HepG2 (cell line): Measurements from ENCODE around the gene NEAT1. TPM values are rescaled to one million over a fixed set of nuclear protein-coding genes. Genes with fewer than 3 reads are reported as not detected.

Experiments used
- ELF1 ChIP-seq: sonication (generic); formaldehyde crosslinking; IDR thresholded peaks from 2 replicates; pipeline ENCODE4 v1.4.0; 2020; ENCODE audit warnings: missing genetic modification reagents
- FOSL1 ChIP-seq: sonication (generic); formaldehyde crosslinking; IDR thresholded peaks from 2 replicates; pipeline ENCODE4 v1.9.0; 2021; ENCODE audit warnings: missing genetic modification reagents, borderline replicate concordance
- FOSL2 ChIP-seq: sonication (generic); formaldehyde crosslinking; IDR thresholded peaks from 2 replicates; pipeline ENCODE4 v1.4.0; 2020; ENCODE audit warnings: missing genetic modification reagents
- GATA4 ChIP-seq: sonication (generic); IDR thresholded peaks from 2 replicates; pipeline ENCODE4 v1.6.1; 2016; ENCODE audit warnings: antibody characterized with exemption, low read depth, borderline replicate concordance
- HNRNPL ChIP-seq: fragments of 200-400 bp; formaldehyde crosslinking; IDR thresholded peaks from 2 replicates; pipeline ENCODE4 v1.6.1; 2017; ENCODE audit warnings: mild to moderate bottlenecking, low read depth, low read length
- HOXA3 ChIP-seq: sonication (generic); formaldehyde crosslinking; IDR thresholded peaks from 2 replicates; pipeline ENCODE4 v1.5.0; 2020; ENCODE audit warnings: missing genetic modification reagents
- MED1 ChIP-seq: sonication (generic); formaldehyde crosslinking; IDR thresholded peaks from 2 replicates; pipeline ENCODE4 v1.4.0; 2020; ENCODE audit warnings: missing genetic modification reagents
- MXD1 ChIP-seq: sonication (generic); formaldehyde crosslinking; IDR thresholded peaks from 2 replicates; pipeline ENCODE4 v1.4.0; 2020; ENCODE audit warnings: mild to moderate bottlenecking, missing genetic modification reagents
- MYC ChIP-seq: sonication (generic); formaldehyde crosslinking; IDR thresholded peaks from 2 replicates; pipeline ENCODE4 v1.9.0; 2021; ENCODE audit warnings: missing genetic modification reagents, borderline replicate concordance
- PAXIP1 ChIP-seq: sonication (generic); formaldehyde crosslinking; conservative IDR thresholded peaks from 2 replicates; pipeline ENCODE4 v1.4.0; 2020; ENCODE audit warnings: mild to moderate bottlenecking, missing genetic modification reagents, moderate library complexity
- POLR2G ChIP-seq: fragments of 200-400 bp; formaldehyde crosslinking; IDR thresholded peaks from 2 replicates; pipeline ENCODE4 v1.6.1; 2018; ENCODE audit warnings: mild to moderate bottlenecking, low read depth, low read length, moderate library complexity
- RFX5 ChIP-seq: IDR thresholded peaks from 2 replicates; pipeline ENCODE4 v1.6.1; 2011; ENCODE audit warnings: low read depth, low read length, improper control_type of control experiment
- XRCC5 ChIP-seq: fragments of 200-400 bp; formaldehyde crosslinking; optimal IDR thresholded peaks from 2 replicates; pipeline ENCODE3; 2017; ENCODE audit warnings: mild to moderate bottlenecking, low read length
- ZFX ChIP-seq: sonication (generic); formaldehyde crosslinking; IDR thresholded peaks from 2 replicates; pipeline ENCODE4 v1.4.0; 2020; ENCODE audit warnings: mild to moderate bottlenecking, low read depth, missing genetic modification reagents, moderate library complexity
- ZNF598 ChIP-seq: sonication (generic); formaldehyde crosslinking; IDR thresholded peaks from 2 replicates; pipeline ENCODE4 v1.5.1; 2020; ENCODE audit warnings: mild to moderate bottlenecking, missing genetic modification reagents, borderline replicate concordance
- ZNF782 ChIP-seq: sonication (generic); formaldehyde crosslinking; IDR thresholded peaks from 2 replicates; pipeline ENCODE4 v1.4.0; 2020; ENCODE audit warnings: missing genetic modification reagents, mild to moderate bottlenecking, borderline replicate concordance
- ZSCAN12 ChIP-seq: sonication (generic); formaldehyde crosslinking; IDR thresholded peaks from 2 replicates; pipeline ENCODE4 v1.9.0; 2021; ENCODE audit warnings: mild to moderate bottlenecking, missing genetic modification reagents
- polyA plus RNA-seq, 8 experiments: library from polyadenylated mRNA; depleted of rRNA in 3 of 8; stranded (reverse) in 7 of 8; unstranded in 1 of 8; fragments of >200 nt; fragmentation: Illumina TruSeq in 4 of 8; extraction: Trizol in 4 of 8; gene quantifications; 2 replicates each; pipeline versions ENCODE4 v1.2.1 to v1.2.3, GENCODE V29; 2011 to 2016; ENCODE audit warnings: low read depth in 4 of 8, missing spikeins in 1 of 8, mixed read lengths in 1 of 8; ENCODE audit not compliant: insufficient read depth in 1 of 8
- total RNA-seq, 5 experiments: library from RNA; depleted of rRNA; stranded (reverse); fragments of >200 nt; fragmentation: Illumina TruSeq; extraction: Trizol; gene quantifications; 2 replicates each; pipeline ENCODE4 v1.2.3, GENCODE V29; 2016; ENCODE audit warnings: low read depth in 1 of 5
- TF ChIP-seq, protein P1 (sequence below): IDR thresholded peaks from 2 replicates; pipeline ENCODE4 v1.6.1; 2016; ENCODE audit warnings: low read depth, missing genetic modification reagents, missing compliant biosample characterization
- TF ChIP-seq, protein P2 (sequence below): sonication (generic); formaldehyde crosslinking; IDR thresholded peaks from 2 replicates; pipeline ENCODE4 v1.4.0; 2020; ENCODE audit warnings: missing genetic modification reagents

NEAT1 gene
- total and polyA plus RNA-seq, 2 of the 13 experiments (the other 11 are each of a cell fraction or from before 2014, with no cell fraction given), result 20.5 to 41.2 TPM

GRCh38 chr11:65491614-65492386, 69.2 kb downstream of the NEAT1 start (continued):
- TF ChIP-seq, protein P1, sequence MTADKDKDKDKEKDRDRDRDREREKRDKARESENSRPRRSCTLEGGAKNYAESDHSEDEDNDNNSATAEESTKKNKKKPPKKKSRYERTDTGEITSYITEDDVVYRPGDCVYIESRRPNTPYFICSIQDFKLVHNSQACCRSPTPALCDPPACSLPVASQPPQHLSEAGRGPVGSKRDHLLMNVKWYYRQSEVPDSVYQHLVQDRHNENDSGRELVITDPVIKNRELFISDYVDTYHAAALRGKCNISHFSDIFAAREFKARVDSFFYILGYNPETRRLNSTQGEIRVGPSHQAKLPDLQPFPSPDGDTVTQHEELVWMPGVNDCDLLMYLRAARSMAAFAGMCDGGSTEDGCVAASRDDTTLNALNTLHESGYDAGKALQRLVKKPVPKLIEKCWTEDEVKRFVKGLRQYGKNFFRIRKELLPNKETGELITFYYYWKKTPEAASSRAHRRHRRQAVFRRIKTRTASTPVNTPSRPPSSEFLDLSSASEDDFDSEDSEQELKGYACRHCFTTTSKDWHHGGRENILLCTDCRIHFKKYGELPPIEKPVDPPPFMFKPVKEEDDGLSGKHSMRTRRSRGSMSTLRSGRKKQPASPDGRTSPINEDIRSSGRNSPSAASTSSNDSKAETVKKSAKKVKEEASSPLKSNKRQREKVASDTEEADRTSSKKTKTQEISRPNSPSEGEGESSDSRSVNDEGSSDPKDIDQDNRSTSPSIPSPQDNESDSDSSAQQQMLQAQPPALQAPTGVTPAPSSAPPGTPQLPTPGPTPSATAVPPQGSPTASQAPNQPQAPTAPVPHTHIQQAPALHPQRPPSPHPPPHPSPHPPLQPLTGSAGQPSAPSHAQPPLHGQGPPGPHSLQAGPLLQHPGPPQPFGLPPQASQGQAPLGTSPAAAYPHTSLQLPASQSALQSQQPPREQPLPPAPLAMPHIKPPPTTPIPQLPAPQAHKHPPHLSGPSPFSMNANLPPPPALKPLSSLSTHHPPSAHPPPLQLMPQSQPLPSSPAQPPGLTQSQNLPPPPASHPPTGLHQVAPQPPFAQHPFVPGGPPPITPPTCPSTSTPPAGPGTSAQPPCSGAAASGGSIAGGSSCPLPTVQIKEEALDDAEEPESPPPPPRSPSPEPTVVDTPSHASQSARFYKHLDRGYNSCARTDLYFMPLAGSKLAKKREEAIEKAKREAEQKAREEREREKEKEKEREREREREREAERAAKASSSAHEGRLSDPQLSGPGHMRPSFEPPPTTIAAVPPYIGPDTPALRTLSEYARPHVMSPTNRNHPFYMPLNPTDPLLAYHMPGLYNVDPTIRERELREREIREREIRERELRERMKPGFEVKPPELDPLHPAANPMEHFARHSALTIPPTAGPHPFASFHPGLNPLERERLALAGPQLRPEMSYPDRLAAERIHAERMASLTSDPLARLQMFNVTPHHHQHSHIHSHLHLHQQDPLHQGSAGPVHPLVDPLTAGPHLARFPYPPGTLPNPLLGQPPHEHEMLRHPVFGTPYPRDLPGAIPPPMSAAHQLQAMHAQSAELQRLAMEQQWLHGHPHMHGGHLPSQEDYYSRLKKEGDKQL (CRISPR knock-in tag), result no peak
- TF ChIP-seq ZNF598 (CRISPR knock-in tag), result 0 out of 2 replicates have a peak, but pooled peaks have one; percentile 7
- 0 out of 2 replicates have a peak, but pooled peaks have one; percentile 32 for TF ChIP-seq HOXA3 (CRISPR knock-in tag)
- no peak for TF ChIP-seq ELF1 (CRISPR knock-in tag)
- TF ChIP-seq, protein P2, sequence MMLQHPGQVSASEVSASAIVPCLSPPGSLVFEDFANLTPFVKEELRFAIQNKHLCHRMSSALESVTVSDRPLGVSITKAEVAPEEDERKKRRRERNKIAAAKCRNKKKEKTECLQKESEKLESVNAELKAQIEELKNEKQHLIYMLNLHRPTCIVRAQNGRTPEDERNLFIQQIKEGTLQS (CRISPR knock-in tag), result peak; percentile 73; the same call in 1 of the 2 replicates
- TF ChIP-seq FOSL1, result peak; percentile 67; the same call in 1 of the 2 replicates
- TF ChIP-seq MXD1 (CRISPR knock-in tag), result no peak
- TF ChIP-seq POLR2G, result 0 out of 2 replicates have a peak, but pooled peaks have one; percentile 11
- no peak for TF ChIP-seq ZSCAN12 (CRISPR knock-in tag)
- TF ChIP-seq ZNF782 (CRISPR knock-in tag), result no peak
- TF ChIP-seq MYC (CRISPR knock-in tag), result no peak
- 0 out of 2 replicates have a peak, but pooled peaks have one; percentile 2 for TF ChIP-seq MED1 (CRISPR knock-in tag)
- TF ChIP-seq XRCC5, result peak; percentile 40
- TF ChIP-seq ZFX (CRISPR knock-in tag), result peak; percentile 62
- TF ChIP-seq FOSL2 (CRISPR knock-in tag), result peak; percentile 95
- TF ChIP-seq GATA4, result no peak
- TF ChIP-seq RFX5, result no peak
- TF ChIP-seq HNRNPL, result 0 out of 2 replicates have a peak, but pooled peaks have one; percentile 43
- TF ChIP-seq PAXIP1, result peak; percentile 20; the same call in 1 of the 2 replicates
